GM18867 (cell line): ENCODE data around the gene TGFBR2.
A peak's percentile ranks its signal among the peaks of the same experiment; 100 is the strongest.
"Not testable (repeated sequence)": the region's sequence is repeated elsewhere in the genome, so short reads cannot be mapped to it uniquely, and the experiment has no call there.

ENCODE experiments used
- ATAC-seq: cut with Tn5 transposase; IDR thresholded peaks from one replicate; pipeline ENCODE4 v1.9.1; 2021; ENCODE audit warnings: mild to moderate bottlenecking, moderate library complexity; ENCODE audit not compliant: unreplicated experiment

The TGFBR2 gene

DNA sequence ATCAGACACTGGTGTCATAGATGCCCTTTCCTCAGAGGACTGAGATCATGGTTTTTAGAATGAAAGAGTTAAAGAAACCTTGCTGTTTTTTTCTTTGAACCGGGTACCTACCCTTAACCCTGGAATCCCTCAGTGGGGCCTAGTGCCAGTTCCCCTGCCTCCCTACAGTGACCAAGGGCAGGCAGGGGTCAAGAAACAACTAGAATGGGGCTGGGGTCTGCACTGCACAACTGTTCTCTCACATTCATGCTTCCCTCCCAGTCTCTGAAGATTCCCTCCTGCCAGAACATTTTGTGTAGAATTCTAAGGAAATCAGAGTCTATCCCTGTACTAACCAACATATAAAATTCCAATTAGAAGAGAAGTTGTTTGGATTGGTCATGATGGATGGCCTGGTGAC, 47.9 kb downstream of the TGFBR2 start:
- no peak for ATAC-seq

DNA sequence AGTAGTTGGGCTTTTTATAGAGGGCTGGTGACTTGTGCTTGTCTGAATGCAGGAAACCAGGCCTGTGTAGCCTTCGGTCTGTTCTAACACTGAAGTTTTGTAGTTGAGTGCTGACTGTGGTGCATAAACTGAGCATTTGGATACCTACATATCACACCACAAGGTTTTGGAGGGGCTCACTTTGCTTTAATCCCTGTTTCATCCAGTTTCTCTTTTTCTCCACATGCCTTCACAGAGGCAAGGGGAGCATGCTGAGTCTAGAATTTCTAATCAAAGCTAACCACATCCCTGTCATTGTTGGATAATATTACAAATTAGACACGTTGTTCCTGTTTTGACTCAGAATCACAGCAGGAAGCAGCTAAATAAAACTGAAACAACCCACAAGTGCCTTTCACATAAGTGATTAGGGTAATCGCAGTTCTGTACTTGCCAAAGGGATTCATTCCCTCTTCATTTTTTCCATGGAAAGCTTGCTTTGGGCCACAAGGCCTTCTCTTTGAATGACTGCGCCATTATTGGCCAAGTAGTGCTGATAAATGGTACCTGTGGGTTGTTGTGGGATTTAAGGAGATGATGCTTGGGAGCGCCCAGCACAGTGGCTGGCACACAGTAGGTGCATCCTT, 48.9 kb downstream of the TGFBR2 start:
- ATAC-seq, result peak; percentile 32

GRCh38 chr3:30656624-30657141, 50.3 kb downstream of the TGFBR2 start:
- ATAC-seq, result no peak

DNA sequence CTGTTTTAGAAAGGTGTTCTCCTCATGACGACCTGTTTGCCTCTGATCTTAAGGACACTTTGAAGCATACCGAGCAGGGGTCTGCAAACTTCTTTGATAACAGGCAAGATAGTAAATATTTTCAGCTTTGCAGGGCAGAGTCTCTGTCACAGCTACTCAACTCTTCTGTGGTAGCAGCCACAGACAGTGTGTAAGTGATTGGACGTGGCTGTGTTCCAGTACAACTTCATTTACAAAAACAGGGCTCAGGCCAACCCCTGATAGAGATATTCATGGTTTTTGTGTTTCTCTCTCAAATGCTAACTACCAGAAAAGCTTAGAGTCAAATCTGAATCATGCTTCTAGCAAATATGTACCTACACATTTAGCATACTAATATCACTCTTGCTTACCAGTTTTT, 51.5 kb downstream of the TGFBR2 start:
- ATAC-seq, result peak; percentile 25

- peak; percentile 92 for ATAC-seq
Observed at GRCh38 chr3:30658328-30659052, 52.1 kb downstream of the TGFBR2 start.

DNA sequence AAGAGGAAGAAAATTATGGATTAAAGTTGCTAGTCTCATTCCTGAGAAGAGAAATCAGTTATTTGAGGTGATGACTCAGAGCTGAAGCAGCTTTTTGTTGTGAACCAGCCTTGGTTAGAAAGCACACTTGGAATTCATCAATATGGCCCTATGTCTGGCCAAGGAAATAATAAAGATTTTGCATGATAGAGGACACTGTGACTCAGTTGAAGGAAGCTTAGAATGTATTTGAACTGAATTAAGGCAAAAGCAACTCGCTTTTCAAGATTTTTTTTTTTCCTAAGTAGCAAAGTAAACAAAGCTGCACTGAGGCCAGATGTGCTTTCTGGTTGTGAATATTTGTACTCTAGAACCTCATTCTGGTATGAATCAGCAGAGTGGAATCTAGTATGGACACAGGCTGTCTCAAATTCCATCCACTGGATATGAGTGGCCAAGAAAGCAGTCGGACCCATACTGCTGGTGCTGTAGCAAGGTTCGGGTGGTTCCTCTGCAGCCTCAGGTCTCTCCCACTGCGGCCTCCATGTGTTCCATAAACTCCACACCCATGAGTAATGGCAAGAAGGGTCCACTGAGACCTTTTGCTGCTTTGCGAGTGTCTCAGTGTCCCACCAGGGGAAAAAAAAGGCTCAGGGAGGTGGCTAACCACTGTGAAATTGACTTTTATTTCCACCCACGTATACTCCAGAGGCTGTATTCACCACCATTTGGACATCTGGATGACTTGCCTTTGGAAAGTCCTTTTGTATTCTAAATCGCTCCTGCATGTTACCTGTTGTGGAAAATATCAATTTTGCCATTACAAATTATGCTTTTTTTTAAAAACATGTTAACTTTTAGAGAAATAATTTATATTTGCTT, 53.1 kb downstream of the TGFBR2 start:
- no peak for ATAC-seq

DNA sequence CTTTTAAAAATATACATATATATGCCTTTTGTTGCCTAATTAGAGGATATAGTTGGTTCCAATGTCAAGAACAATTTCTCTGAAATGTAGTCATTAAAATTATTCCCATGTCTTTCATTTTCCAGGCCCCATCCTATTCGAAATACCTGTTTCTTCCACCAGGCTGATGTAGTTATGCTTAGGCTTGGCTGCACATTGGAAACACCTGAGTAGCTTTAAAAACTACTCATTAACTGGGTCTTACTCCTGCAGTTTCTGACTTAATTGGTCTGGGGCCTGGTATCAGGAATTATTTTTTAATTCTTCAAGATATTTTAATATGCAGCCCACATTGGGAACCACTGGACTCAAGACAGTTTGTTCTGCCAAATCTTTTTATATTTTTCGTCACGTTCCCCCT, 53.7 kb downstream of the TGFBR2 start:
- ATAC-seq, result no peak

GRCh38 chr3:30660656-30661055, 54.3 kb downstream of the TGFBR2 start:
- no peak for ATAC-seq

GRCh38 chr3:30661098-30661873, 54.9 kb downstream of the TGFBR2 start:
- ATAC-seq, result no peak

DNA sequence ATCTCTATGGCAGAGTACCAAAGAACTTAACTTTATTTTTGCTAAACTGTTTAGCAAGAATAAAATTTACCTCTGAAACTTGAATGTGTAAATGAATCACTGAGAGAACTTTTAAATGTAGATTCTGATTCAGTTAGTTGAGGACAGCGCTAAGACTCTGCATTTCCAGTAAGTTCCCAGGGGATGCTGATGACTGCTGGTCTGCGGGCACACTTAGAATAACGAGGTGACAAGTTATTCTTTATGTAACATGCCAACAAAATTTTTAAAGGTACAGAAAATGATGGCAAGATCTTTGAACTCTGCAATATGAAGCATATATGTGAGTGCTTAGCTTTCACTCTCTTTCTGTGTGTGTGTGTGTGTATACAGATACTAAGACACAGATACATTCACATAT, 56.4 kb downstream of the TGFBR2 start:
- ATAC-seq, result no peak

GRCh38 chr3:30663533-30664241, 57.3 kb downstream of the TGFBR2 start:
- no peak for ATAC-seq

GRCh38 chr3:30664459-30664858, 58.1 kb downstream of the TGFBR2 start:
- ATAC-seq, result no peak

DNA sequence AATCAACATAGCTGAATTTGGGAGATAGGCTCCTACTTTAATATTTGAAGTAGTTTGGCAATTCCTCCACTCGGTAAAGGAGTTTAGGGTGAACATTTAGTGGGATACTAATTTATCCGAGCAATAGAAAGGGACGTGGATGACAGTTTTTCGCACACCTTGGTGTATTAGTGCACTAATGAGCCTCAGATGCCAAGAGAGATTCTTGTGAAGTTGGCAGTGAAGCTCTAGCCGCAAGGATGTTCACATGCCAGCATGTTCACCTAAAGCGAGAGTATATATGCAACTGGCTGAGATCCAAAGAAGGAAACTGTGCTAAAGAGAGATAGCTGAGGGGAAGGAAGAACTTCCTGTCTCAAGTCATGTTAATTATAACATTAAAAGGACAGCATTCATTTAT, 58.5 kb downstream of the TGFBR2 start:
- ATAC-seq, result no peak

DNA sequence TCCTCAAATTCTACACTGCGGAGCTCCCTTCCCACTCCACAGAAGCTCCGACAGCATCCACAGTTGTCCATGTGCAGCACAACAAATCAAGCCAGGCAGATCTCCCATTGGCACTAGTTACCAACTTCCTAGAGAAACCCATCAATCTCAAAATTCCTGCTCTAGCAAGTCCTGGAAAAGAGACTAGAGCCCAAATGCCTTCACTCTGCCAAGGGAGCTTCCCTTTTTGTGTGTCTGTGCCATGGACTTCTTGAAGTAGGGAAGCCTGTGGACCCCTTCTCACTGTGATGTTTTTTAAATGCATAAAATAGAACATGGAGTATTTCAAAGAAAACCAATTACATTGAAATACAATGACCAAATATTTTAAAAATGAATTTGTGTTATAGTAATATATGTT, 59.1 kb downstream of the TGFBR2 start:
- no peak for ATAC-seq

GRCh38 chr3:30666572-30667279, 60.3 kb downstream of the TGFBR2 start:
- ATAC-seq, result no peak

- no peak for ATAC-seq
Observed at GRCh38 chr3:30667280-30667651, 60.9 kb downstream of the TGFBR2 start.

DNA sequence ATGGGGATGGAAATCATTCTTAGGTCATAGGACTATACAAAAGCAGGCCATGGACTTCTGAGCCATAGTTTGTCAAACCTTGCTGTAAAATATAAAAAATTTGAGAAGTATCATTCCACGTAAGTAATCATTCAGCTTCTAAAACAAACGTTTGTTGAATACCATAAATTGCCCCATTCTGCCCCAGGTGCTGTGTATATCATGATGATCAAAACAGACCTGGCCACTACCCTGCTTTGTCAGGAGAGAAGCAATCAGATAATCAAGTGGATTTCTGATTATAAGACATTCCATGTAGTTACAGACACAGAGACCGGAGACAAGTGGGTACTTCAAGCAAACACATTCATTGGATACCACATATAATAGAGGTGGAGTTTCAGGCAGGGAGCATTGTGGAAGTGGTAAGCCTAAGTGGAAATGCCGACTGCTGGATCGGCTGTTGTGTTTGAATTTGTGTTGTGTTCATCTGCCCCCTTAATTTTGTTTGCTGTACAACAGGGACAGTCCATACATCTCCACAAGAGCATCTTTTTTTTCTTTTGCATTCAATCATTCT, 61.7 kb downstream of the TGFBR2 start:
- ATAC-seq, result no peak

DNA sequence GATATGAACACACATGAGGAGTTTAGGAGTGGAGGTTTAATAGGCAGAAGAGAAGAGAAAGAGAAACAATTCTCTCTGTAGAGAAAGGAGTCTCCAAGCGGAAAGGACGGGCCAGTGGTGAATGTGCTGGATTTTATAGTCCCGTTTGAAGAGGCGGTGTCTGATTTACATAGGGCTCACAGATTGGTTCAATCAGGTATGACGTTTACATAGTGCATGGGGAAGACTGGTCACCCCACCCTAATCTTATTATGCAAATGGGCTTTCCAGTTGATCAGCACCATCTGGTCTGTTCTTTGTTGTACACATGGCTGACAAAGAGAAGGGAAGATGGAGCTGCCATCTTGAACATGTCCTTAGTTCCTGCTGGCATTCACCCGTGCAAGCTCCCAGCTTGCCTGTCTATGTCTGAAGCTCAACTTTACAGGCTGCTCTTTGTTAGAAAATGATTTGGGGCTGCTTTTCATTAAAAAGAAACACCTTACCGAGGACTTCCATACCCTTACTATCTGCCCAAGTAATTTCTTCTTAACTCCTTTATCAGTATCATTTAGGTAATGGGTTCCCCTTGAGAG, 63.0 kb downstream of the TGFBR2 start:
- ATAC-seq, result not testable (repeated sequence)

DNA sequence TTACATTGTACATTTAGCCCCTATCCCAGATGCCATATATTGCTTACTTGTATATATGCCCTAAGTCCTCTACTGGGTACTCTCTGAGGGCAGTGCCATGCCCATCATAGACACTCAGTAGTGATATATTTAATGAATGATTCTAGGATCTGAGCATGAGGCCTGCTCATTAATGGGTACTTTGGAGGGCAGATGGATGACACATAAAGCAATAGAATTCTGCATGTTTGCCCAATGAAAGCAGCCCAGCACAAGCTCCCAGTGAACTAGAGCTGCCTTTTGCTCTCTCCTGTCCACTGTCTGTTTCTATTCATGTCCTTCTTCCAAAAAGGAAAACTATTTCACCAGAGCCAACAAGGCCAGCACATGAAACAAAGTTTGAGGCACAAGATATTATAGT, 63.9 kb downstream of the TGFBR2 start:
- ATAC-seq, result no peak
